Esophagus muscularis mucosa (tissue), 4 donors: Measurements from ENCODE around the gene KLF14. TPM values are rescaled to one million over a fixed set of nuclear protein-coding genes. Genes with fewer than 3 reads are reported as not detected.
"Not testable (repeated sequence)": the region's sequence is repeated elsewhere in the genome, so short reads cannot be mapped to it uniquely, and the experiment has no call there.

ENCODE experiments used
- DNase-seq: peaks from one replicate; pipeline ENCODE4 v3.0.0-alpha.2; 2017; ENCODE audit errors: extremely low spot score
- H3K27ac ChIP-seq, 4 donors: fragments of 200-600 bp; sonication (generic); replicated peaks in 1 of 4; 1 replicate in 3 of 4; 2 replicates in 1 of 4; pipeline ENCODE4 v1.5.1; 2016 to 2019; ENCODE audit warnings: mild to moderate bottlenecking in 1 of 4
- H3K27me3 ChIP-seq, 4 donors: fragments of 200-600 bp; sonication (generic); one replicate each; pipeline versions ENCODE4 v1.5.1 to v1.6.0; 2016 to 2019
- H3K36me3 ChIP-seq, 4 donors: fragments of 200-600 bp; sonication (generic); one replicate each; pipeline ENCODE4 v1.5.1; 2016 to 2019
- H3K4me1 ChIP-seq, 4 donors: fragments of 200-600 bp; sonication (generic); one replicate each; pipeline ENCODE4 v1.5.1; 2016 to 2019
- H3K4me3 ChIP-seq, 4 donors: fragments of 200-600 bp; sonication (generic); 1 replicate in 2 of 4; 2 replicates in 2 of 4; pipeline ENCODE4 v1.5.1; 2016 to 2019; ENCODE audit warnings: mild to moderate bottlenecking in 4 of 4, moderate library complexity in 1 of 4
- H3K9me3 ChIP-seq, 4 donors: fragments of 200-600 bp; sonication (generic); 1 replicate in 3 of 4; 2 replicates in 1 of 4; pipeline ENCODE4 v1.5.1; 2016 to 2019
- CTCF ChIP-seq, 3 experiments: fragments of 200-600 bp in 2 of 3; fragments of 450-650 bp in 1 of 3; sonication (generic) in 2 of 3; IDR thresholded peaks; one replicate each; pipeline ENCODE4 v1.5.1; 2017 to 2019; ENCODE audit warnings: antibody characterized with exemption in 3 of 3, mild to moderate bottlenecking in 2 of 3, moderate library complexity in 1 of 3
- EP300 ChIP-seq: sonication (generic); formaldehyde crosslinking; IDR thresholded peaks from one replicate; pipeline ENCODE4 v1.6.1; 2017; ENCODE audit warnings: antibody characterized with exemption
- POLR2A ChIP-seq: fragments of 450-650 bp; IDR thresholded peaks from one replicate; pipeline ENCODE4 v1.6.1; 2017; ENCODE audit warnings: antibody characterized with exemption, moderate library complexity, mild to moderate bottlenecking, low read depth
- POLR2AphosphoS5 ChIP-seq, 2 donors: sonication (generic); formaldehyde crosslinking; IDR thresholded peaks; one replicate each; pipeline ENCODE4 v1.6.1; 2017; ENCODE audit warnings: antibody characterized with exemption in 2 of 2
- WGBS: methylation state at CpG from one replicate; pipeline ENCODE4 v1.1.5; 2018; 5-methylcytosine and 5-hydroxymethylcytosine counted together
- intact Hi-C: fragments of 100-400 bp; cut with DNase I; formaldehyde crosslinking; loops from one replicate; pipeline ENCODE4 v1.15.1; 2023
- total RNA-seq, 4 donors: library from RNA; depleted of rRNA; stranded (reverse); fragments of >200 nt; gene quantifications; one replicate each; pipeline versions ENCODE4 v1.1.0 to v1.2.1, GENCODE V29; 2016

KLF14 gene
- under 1 TPM in 1 of 4 donors, not detected in 3; 0.26 TPM for total RNA-seq

DNA sequence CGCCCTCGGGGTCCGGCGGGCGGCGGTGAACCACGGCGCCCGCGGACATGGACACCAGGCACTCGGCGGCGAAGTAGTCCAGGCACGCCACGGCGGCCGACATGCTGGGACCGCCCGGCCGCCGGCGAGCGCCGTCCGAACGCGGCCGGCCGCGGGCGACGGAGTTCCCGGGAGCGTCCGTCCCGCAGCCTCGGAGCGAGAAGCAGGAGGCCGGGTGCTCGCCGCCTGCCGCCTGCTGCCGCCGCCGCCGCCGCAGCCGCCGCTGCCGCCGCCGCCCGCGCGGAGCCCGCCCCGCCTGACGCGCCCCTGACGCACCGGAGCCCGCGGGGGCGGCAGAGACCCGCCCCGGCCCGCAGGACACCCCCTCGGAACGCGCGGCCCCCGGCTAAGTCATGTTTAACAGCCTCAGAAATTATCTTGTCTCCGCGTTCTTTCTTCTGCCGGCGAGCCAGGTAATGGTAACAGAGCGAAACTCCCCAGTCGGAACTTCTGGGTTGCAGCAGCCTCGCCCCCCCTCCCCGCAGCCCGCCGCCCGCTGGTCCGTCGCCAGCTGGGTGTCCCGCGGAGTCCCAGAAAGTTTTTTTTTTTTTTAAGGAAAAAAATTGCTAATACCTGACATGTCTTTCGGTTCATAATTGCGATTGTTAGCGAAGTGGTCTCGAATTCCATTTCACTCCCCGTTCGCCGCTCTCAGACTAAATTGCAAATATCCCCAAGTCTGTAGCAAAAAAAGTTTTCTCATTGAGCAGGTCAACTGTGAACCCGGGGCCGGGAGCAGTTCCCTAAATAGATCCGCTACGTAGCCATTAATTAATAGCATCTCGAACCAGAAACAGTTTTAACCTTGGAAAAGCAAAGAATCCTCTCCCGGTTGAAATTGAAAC is at the start of gene KLF14:
Gene KLF14 (minus strand): TSS at position 277 of the 884 bp plus-strand sequence. CDS start 174 bp downstream, at position 103.
- peaks cover 15 to 53% (median 42%) of the 10 kb centered on the region in 4 donors for H3K9me3 ChIP-seq
- no peak for DNase-seq

DNA sequence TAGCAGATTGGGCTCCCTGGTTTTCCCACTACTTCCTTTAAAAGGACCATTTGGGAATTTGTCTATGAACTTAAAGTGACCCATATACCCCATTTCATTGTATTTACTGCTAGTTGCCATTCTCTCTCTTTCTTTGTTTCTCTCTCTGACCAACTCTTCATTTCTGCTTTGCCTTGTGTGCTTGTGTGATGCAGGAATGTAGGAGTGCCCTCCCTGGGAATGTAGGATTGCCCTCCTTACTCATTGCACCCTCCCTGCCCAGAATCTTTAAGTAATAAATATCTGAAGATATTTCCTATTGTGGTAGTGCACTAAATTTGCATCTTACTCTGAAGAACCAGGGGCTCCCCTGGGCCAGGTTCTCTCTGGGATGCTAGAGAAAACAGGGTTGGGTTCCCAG is 47.3 kb upstream of the KLF14 start:
- TF ChIP-seq POLR2A (no peak), POLR2AphosphoS5 (IDR thresholded peaks at IDR 0.05) (no peak)
- no peak overlapping the region for H3K27ac ChIP-seq

More for the DNA sequence above, at the start of gene KLF14:
- Histone ChIP-seq H3K4me1 (no peaks in the 10 kb centered on the region), H3K27me3 (peaks cover 0 to 93% (median 54%) of the 10 kb centered on the region in 4 donors), H3K36me3 (peaks cover 0 to 8% (median 3%) of the 10 kb centered on the region in 4 donors), H3K27ac (no peak within 1 kb of the TSS), H3K4me3 (peak within 1 kb of the TSS; percentile 42 to 56 (median 43))
- TF ChIP-seq CTCF (IDR thresholded peaks at IDR 0.05): no peak
- no peak for TF ChIP-seq POLR2AphosphoS5 (IDR thresholded peaks at IDR 0.05)
- TF ChIP-seq EP300: no peak
- TF ChIP-seq POLR2A: no peak
- WGBS: 5% methylated on average over 23 of the region's 100 CpGs
- intact Hi-C loops: no loop called here

DNA sequence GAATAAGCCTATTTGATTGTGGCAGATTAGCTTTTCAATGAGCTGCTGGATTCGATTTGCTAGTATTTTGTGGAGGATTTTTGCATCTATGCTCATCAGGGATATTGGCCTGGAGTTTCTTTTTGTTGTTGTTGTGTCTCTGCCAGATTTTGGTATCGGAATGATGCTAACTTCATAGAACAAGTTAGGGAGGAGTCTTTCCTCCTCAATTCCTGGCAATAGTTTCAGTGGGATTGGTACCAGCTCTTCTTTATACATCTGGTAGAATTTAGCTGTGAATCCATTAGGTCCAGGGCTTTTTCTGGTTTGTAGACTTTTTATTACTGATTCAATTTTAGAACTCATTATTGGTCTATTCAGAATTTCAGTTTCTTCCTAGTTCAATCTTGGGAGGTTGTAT is 43.4 kb upstream of the KLF14 start:
- TF ChIP-seq POLR2A (no peak), CTCF (IDR thresholded peaks at IDR 0.05) (no peak)
- intact Hi-C loops: no loop called here
- Histone ChIP-seq H3K27me3 (no peaks in the 10 kb centered on the region), H3K36me3 (no peaks in the 10 kb centered on the region), H3K4me3 (no peak overlapping the region), H3K9me3 (peaks cover 0 to 12% (median 7%) of the 10 kb centered on the region in 4 donors), H3K27ac (no peak overlapping the region), H3K4me1 (no peaks in the 10 kb centered on the region)
- no peak for DNase-seq
- WGBS: 60% methylated on average over 2 of the region's 2 CpGs

More for the DNA sequence above, 47.3 kb upstream of the KLF14 start:
- Histone ChIP-seq H3K4me1 (no peaks in the 10 kb centered on the region), H3K27me3 (no peaks in the 10 kb centered on the region), H3K4me3 (no peak overlapping the region), H3K9me3 (peaks cover 0 to 12% (median 7%) of the 10 kb centered on the region in 4 donors), H3K36me3 (no peaks in the 10 kb centered on the region)
- intact Hi-C loops: no loop called here
- no peak for DNase-seq

- intact Hi-C loops, H3K27me3 ChIP-seq, H3K4me1 ChIP-seq, DNase-seq, H3K27ac ChIP-seq, H3K36me3 ChIP-seq, H3K4me3 ChIP-seq: not testable (repeated sequence)
- H3K9me3 ChIP-seq: peaks cover 0 to 36% (median 17%) of the 10 kb centered on the region in 4 donors
- 84% methylated on average over 5 of the region's 5 CpGs for WGBS
Observed at GRCh38 chr7:130772456-130772855, 38.4 kb upstream of the KLF14 start.

GRCh38 chr7:130768854-130769253 is 34.8 kb upstream of the KLF14 start:
- peaks cover 0 to 36% (median 17%) of the 10 kb centered on the region in 4 donors for H3K9me3 ChIP-seq
- 100% methylated on average over 1 of the region's 1 CpG for WGBS
- intact Hi-C loops: no loop called here

DNA sequence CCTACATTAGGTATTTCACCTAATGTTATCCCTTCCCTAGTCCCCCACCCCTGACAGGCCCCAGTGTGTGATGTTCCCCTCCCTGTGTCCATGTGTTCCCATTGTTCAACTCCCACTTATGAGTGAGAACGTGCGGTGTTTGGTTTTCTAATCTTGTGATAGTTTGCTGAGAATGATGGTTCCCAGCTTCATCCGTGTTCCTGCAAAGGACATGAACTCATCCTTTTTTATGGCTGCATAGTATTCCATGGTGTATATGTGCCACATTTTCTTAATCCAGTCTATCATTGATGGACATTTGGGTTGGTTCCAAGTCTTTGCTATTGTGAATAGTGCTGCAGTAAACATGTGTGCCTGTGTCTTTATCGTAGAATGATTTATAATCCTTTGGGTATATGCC is 30.6 kb upstream of the KLF14 start:
- H3K4me1 ChIP-seq, H3K27me3 ChIP-seq, DNase-seq, H3K4me3 ChIP-seq, H3K27ac ChIP-seq, H3K36me3 ChIP-seq, intact Hi-C loops: not testable (repeated sequence)
- 85% methylated on average over 4 of the region's 4 CpGs for WGBS
- H3K9me3 ChIP-seq: peaks cover 0 to 18% (median 13%) of the 10 kb centered on the region in 4 donors

More at GRCh38 chr7:130768854-130769253, 34.8 kb upstream of the KLF14 start:
- no peak overlapping the region for H3K4me3 ChIP-seq
- no peaks in the 10 kb centered on the region for H3K27me3 ChIP-seq
- H3K4me1 ChIP-seq: no peaks in the 10 kb centered on the region
- TF ChIP-seq CTCF (IDR thresholded peaks at IDR 0.05) (no peak), EP300 (no peak), POLR2AphosphoS5 (IDR thresholded peaks at IDR 0.05) (no peak), POLR2A (no peak)
- no peak for DNase-seq
- no peaks in the 10 kb centered on the region for H3K36me3 ChIP-seq
- no peak overlapping the region for H3K27ac ChIP-seq
